HUES64 (cell line): ENCODE results near the gene SYDE1.
A peak's percentile ranks its signal among the peaks of the same experiment; 100 is the strongest.
"Not testable (repeated sequence)": the region's sequence is repeated elsewhere in the genome, so short reads cannot be mapped to it uniquely, and the experiment has no call there.

ENCODE experiments used
- H3K27ac ChIP-seq: 2 replicates; pipeline ENCODE4 v1.7.0; 2013; ENCODE audit warnings: low read depth, low read length, inconsistent platforms
- H3K27me3 ChIP-seq: 2 replicates; pipeline ENCODE4 v1.6.1; 2013; ENCODE audit warnings: mild to moderate bottlenecking, low read length; ENCODE audit not compliant: insufficient read depth
- H3K36me3 ChIP-seq: 2 replicates; pipeline ENCODE4 v1.6.1; 2013; ENCODE audit warnings: mild to moderate bottlenecking, low read length; ENCODE audit not compliant: insufficient read depth
- H3K4me1 ChIP-seq: 2 replicates; pipeline ENCODE4 v1.6.1; 2013; ENCODE audit warnings: mild to moderate bottlenecking, low read length, moderate library complexity; ENCODE audit not compliant: insufficient read depth
- H3K4me3 ChIP-seq: 2 replicates; pipeline ENCODE4 v1.5.1; 2013; ENCODE audit warnings: mild to moderate bottlenecking, low read length, moderate library complexity
- H3K9ac ChIP-seq: 2 replicates; pipeline ENCODE4 v1.6.1; 2013; ENCODE audit warnings: mild to moderate bottlenecking, low read depth, low read length
- H3K9me3 ChIP-seq: 2 replicates; pipeline ENCODE4 v1.6.1; 2013; ENCODE audit warnings: low read depth, low read length; ENCODE audit not compliant: insufficient read depth
- WGBS: fragments of 150-250, 120-280 bp; methylation state at CpG from one replicate; pipeline ENCODE4 v1.1.7; 2013; ENCODE audit warnings: missing lambda C conversion rate; 5-methylcytosine and 5-hydroxymethylcytosine counted together

SYDE1 gene

GRCh38 chr19:15093001-15093400, 14.2 kb upstream of the SYDE1 start:
- no peaks in the 10 kb centered on the region for H3K36me3 ChIP-seq
- 91% methylated on average over 2 of the region's 2 CpGs for WGBS
- H3K27ac ChIP-seq = no peak overlapping the region
- no peaks in the 10 kb centered on the region for H3K9me3 ChIP-seq
- H3K4me3 ChIP-seq = no peak overlapping the region
- H3K4me1 ChIP-seq = no peaks in the 10 kb centered on the region
- H3K27me3 ChIP-seq = no peaks in the 10 kb centered on the region
- H3K9ac ChIP-seq = no peak overlapping the region

GRCh38 chr19:15096223-15096622, 11.0 kb upstream of the SYDE1 start:
- Histone ChIP-seq H3K36me3 (no peaks in the 10 kb centered on the region), H3K27ac (no peak overlapping the region), H3K4me1 (no peaks in the 10 kb centered on the region), H3K9ac (no peak overlapping the region), H3K4me3 (no peak overlapping the region), H3K9me3 (no peaks in the 10 kb centered on the region), H3K27me3 (no peaks in the 10 kb centered on the region)
- 85% methylated on average over 3 of the region's 3 CpGs for WGBS

- not testable (repeated sequence) for H3K9me3 ChIP-seq, H3K4me1 ChIP-seq, H3K27me3 ChIP-seq, H3K27ac ChIP-seq, H3K9ac ChIP-seq, H3K36me3 ChIP-seq, H3K4me3 ChIP-seq
- 95% methylated on average over 6 of the region's 6 CpGs for WGBS
These were observed 9.2 kb upstream of the SYDE1 start for GRCh38 chr19:15097980-15098379.

- no peaks in the 10 kb centered on the region for H3K27me3 ChIP-seq
These were observed 8.7 kb upstream of the SYDE1 start for GRCh38 chr19:15098460-15098859.

GRCh38 chr19:15099017-15099582, 8.1 kb upstream of the SYDE1 start:
- no peaks in the 10 kb centered on the region for H3K4me1 ChIP-seq
- whole genome bisulfite sequencing = 93% methylated on average over 3 of the region's 3 CpGs
- no peaks in the 10 kb centered on the region for H3K27me3 ChIP-seq
- H3K36me3 ChIP-seq = no peaks in the 10 kb centered on the region
- H3K9ac ChIP-seq = no peak overlapping the region
- no peak overlapping the region for H3K4me3 ChIP-seq
- H3K27ac ChIP-seq = no peak overlapping the region
- H3K9me3 ChIP-seq = no peaks in the 10 kb centered on the region

More at GRCh38 chr19:15098460-15098859, 8.7 kb upstream of the SYDE1 start:
- Histone ChIP-seq H3K9me3 (no peaks in the 10 kb centered on the region), H3K27ac (no peak overlapping the region), H3K4me3 (no peak overlapping the region), H3K4me1 (no peaks in the 10 kb centered on the region), H3K9ac (no peak overlapping the region), H3K36me3 (no peaks in the 10 kb centered on the region)
- WGBS = 82% methylated on average over 10 of the region's 10 CpGs

- H3K4me1 ChIP-seq = no peaks in the 10 kb centered on the region
- WGBS = 59% methylated on average over 3 of the region's 3 CpGs
- no peaks in the 10 kb centered on the region for H3K27me3 ChIP-seq
These were observed 5.6 kb upstream of the SYDE1 start for GRCh38 chr19:15101479-15102082.

GRCh38 chr19:15104003-15104402, 3.2 kb upstream of the SYDE1 start:
- H3K4me1 ChIP-seq = peaks cover 9% of the 10 kb centered on the region
- H3K27me3 ChIP-seq = no peaks in the 10 kb centered on the region
- 0 out of 2 replicates have a peak, but pooled peaks cover 2% of the 10 kb centered on the region for H3K9me3 ChIP-seq
- no peak overlapping the region for H3K27ac ChIP-seq
- H3K4me3 ChIP-seq = no peak overlapping the region
- no peak overlapping the region for H3K9ac ChIP-seq
- peaks cover under 1% of the 10 kb centered on the region for H3K36me3 ChIP-seq
- WGBS = 88% methylated on average over 1 of the region's 1 CpG

More at GRCh38 chr19:15101479-15102082, 5.6 kb upstream of the SYDE1 start:
- no peak overlapping the region for H3K27ac ChIP-seq
- no peaks in the 10 kb centered on the region for H3K36me3 ChIP-seq
- 0 out of 2 replicates have a peak, but pooled peaks cover 2% of the 10 kb centered on the region for H3K9me3 ChIP-seq
- no peak overlapping the region for H3K4me3 ChIP-seq
- H3K9ac ChIP-seq = no peak overlapping the region

GRCh38 chr19:15104411-15104810, 2.8 kb upstream of the SYDE1 start:
- Histone ChIP-seq H3K27me3 (no peaks in the 10 kb centered on the region), H3K4me1 (peaks cover 9% of the 10 kb centered on the region), H3K9ac (no peak overlapping the region), H3K9me3 (0 out of 2 replicates have a peak, but pooled peaks cover 2% of the 10 kb centered on the region), H3K36me3 (peaks cover 5% of the 10 kb centered on the region), H3K4me3 (no peak overlapping the region), H3K27ac (no peak overlapping the region)
- WGBS = 83% methylated on average over 1 of the region's 1 CpG

- Histone ChIP-seq H3K36me3 (peaks cover 8% of the 10 kb centered on the region), H3K27ac (no peak overlapping the region), H3K4me1 (peaks cover 9% of the 10 kb centered on the region), H3K4me3 (no peak overlapping the region), H3K9me3 (0 out of 2 replicates have a peak, but pooled peaks cover 2% of the 10 kb centered on the region), H3K9ac (no peak overlapping the region), H3K27me3 (no peaks in the 10 kb centered on the region)
- WGBS = 93% methylated on average over 3 of the region's 3 CpGs
These were observed 2.2 kb upstream of the SYDE1 start for GRCh38 chr19:15105044-15105443.

GRCh38 chr19:15108145-15108844, 1.1 kb downstream of the SYDE1 start:
- Histone ChIP-seq H3K36me3 (peaks cover 41% of the 10 kb centered on the region), H3K27me3 (no peaks in the 10 kb centered on the region), H3K27ac (peak overlapping the region; percentile 97; the same call in 1 of the 2 replicates), H3K9me3 (0 out of 2 replicates have a peak, but pooled peaks cover 2% of the 10 kb centered on the region), H3K4me3 (peak overlapping the region; percentile 67), H3K9ac (peak overlapping the region; percentile 92), H3K4me1 (peaks cover 9% of the 10 kb centered on the region)
- 50% methylated on average over 9 of the region's 10 CpGs for WGBS
